H54 (cell line): ENCODE data around the gene CDKAL1.

ENCODE experiments used
- DNase-seq: peaks from one replicate; pipeline ENCODE4 v3.0.0; 2011; ENCODE audit warnings: low spot score, mixed read lengths; ENCODE audit not compliant: insufficient read length
- FAIRE-seq: peaks from 3 replicates; lab custom pipeline; 2011; peaks lifted over from hg19 to GRCh38; lab: Jason Lieb, UNC
- POLR2A ChIP-seq: IDR thresholded peaks from 2 replicates; pipeline ENCODE4 v1.6.1; 2011; ENCODE audit warnings: low read depth, mild to moderate bottlenecking, low read length

CDKAL1 gene

GRCh38 chr6:21277601-21278374, 743.5 kb downstream of the CDKAL1 start:
- FAIRE-seq (peak; percentile 27), DNase-seq (no peak)
- no peak for TF ChIP-seq POLR2A

DNA sequence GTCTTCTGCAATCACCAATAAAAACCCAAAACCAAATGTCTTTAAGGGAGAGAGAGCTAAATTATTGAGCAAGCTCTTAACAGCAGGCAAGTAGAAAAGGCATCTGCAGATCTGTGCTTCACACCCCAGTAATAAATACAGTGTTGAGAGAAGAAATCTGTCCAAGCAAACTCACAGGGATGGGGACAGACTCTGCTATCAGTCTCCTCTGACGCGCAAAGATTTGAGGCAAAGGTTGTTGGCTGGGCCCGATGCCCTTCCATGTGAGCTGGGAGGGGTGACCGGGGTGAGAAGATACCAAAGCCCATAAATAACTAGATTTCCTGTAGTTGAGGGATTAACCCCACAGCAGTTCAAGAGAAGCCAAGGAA, 744.1 kb downstream of the CDKAL1 start:
- no peak for FAIRE-seq
- no peak for DNase-seq
- TF ChIP-seq POLR2A: no peak

DNA sequence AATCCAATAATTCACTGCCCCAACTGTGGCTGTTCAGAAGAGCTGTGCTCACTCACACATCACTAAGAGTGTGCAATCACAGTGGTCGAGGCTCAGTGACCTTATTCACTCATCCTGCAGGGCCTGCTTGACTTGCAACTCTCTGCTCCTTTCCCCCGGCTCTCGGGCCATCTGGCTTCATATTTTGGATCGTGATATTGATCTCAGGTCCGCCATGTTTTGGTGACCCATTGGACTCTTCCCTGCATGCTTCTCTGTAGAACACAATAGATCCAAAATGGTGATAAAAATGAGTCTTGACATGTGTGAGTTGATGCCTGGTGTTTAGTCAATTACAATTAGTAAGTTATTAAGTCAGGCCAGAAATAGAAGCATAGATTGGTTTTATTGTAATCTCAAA, 745.4 kb downstream of the CDKAL1 start:
- no peak for FAIRE-seq

GRCh38 chr6:21281366-21281765, 747.1 kb downstream of the CDKAL1 start:
- FAIRE-seq (no peak), DNase-seq (no peak)
- TF ChIP-seq POLR2A: no peak

More for the DNA sequence above, 745.4 kb downstream of the CDKAL1 start:
- TF ChIP-seq POLR2A: no peak
- no peak for DNase-seq
